IPS-11a (cell line): ENCODE measurements around the gene NEDD4L.

Experiments
- H3K4me3 ChIP-seq: one replicate; pipeline ENCODE4 v1.5.1; 2013; ENCODE audit warnings: low read depth, low read length, control low read depth

Gene NEDD4L

DNA sequence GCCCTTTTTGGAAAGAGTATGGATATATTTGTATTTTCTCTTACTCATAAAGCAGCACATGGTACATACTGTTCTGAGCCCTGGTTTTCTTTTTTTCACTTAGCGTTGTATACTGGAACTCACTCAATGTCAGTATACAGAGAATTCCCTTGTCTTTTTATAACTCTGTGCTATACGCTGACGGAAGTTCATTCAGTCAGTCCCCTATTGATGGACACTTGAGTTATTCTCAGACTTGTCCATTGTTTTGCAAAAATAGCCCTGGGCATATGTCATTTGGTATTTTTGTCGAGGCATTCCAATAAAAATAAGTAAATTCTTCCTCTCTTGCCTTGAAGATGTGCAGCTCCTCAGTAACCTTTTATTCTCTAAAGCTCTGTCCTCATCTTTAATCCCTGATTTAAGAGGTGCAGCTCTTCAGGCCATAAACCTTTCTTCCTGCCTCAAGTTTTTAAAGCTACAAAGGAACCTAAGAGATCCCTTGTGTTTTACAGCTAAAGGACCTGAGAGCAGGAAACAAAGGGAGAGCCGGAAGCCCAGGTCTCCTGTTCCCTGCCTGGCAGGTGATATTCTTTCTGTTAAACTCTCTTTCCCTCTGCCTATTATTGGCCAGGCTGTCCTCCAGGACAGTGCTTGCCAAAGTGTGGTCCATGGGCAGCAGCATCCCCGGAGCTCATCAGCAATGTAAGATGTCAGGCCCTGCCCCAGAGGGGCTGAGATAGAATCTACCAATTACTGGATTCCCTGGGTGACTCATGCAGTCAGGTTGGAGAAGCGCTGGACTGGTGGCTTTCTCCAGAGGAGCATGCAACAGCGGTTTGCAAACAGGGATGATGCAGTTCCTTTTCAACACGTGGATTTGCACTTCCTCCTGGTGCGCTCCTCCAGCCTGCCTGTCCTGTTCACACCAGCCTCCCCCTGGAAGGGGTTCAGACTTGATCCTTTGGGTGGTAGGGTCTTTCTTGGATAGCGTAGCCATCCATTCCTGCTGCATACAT lies 158.0 kb downstream of the NEDD4L start:
- no peak overlapping the region for H3K4me3 ChIP-seq

DNA sequence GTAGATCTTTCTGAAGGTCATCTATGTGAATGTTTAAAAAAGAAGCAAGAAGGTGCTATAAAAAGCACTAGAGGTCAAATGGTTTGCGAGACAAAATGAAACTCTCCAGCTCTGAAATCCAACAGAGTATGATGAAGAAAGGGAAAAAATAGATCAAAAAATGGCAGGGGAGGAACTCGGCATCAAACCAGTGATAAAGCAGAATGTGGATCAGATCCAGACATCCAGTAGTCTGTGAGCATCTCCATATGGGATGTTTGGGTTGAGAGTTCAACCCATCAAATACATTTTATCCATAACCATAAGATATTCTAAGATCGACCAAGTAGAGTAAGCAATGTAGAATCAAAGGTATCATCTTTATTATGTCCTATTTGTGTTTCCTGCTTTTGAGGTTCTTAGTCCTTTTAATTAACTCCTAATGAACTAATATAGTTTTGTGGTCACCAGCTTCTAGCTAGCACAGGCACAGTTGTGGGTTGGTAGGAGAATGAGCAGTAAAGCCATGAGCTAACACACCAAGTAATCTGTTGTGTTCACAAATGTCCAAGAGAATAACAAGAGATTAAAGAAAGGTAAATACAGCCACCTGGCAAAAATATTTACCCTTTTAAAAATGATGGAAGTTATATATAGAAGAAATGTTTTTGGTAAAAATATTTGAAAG lies 160.9 kb downstream of the NEDD4L start:
- H3K4me3 ChIP-seq: no peak overlapping the region

GRCh38 chr18:58205443-58206160 lies 161.6 kb downstream of the NEDD4L start:
- no peak overlapping the region for H3K4me3 ChIP-seq

- H3K4me3 ChIP-seq: no peak overlapping the region
Observed at GRCh38 chr18:58207520-58208152, 163.6 kb downstream of the NEDD4L start.

GRCh38 chr18:58208207-58208932 lies 164.3 kb downstream of the NEDD4L start:
- H3K4me3 ChIP-seq: no peak overlapping the region

GRCh38 chr18:58209326-58209725 lies 165.3 kb downstream of the NEDD4L start:
- H3K4me3 ChIP-seq: no peak overlapping the region

DNA sequence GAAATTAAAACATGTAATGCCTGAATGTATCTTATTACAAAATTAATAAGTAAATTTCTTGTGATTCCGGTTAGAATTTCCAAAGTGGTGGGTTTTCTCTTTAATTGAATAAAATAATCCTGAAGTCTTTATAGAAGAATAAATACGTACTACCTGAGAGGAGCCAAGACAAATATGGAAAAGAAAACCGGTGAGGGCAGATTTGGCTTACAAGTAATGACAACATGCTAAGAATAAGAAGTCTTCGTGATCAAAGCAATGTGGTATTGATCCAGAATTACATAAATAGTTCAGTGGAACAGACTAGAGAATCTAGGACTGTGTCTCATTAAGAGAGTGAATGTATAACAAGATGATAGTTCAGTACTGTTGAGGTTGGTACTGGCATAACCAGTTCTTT lies 167.5 kb downstream of the NEDD4L start:
- no peak overlapping the region for H3K4me3 ChIP-seq

GRCh38 chr18:58212274-58212673 lies 168.2 kb downstream of the NEDD4L start:
- H3K4me3 ChIP-seq: no peak overlapping the region

DNA sequence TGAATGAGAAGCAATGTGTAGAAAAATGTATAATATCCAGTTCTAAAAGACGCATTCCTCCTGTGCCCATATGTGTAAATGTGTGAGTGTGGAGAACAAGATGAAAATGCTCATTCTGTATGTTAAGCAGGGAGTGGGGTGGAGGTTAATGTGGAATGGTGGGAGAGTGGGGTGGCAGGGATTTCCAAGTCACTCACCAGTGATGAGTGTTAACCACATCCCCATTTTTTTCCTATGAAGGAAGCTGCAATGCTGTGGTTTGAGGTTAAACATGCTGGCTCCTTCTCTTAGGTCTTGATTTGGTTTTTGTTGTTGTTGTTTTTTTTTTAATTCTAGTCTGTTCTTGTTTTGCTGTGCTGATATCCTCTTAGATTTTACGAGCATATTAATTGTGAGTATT lies 169.4 kb downstream of the NEDD4L start:
- no peak overlapping the region for H3K4me3 ChIP-seq

DNA sequence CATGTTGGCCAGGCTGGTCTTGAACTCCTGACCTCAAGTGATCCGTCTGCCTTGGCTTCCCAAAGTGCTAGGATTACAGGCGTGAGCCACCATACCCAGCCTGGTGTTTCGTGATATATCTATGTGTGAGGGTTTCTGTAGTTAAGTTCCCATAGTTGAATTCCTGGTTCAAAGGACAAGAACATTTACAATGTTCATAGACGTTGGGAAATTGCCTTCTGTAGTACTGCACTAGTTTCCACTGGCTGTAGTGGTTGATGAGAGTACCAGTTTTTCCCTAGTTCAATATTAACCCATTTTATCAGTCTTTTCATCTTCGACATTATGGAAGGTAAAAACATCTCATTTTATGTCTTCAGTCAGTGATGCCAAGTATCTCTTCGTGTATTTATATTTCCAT lies 171.0 kb downstream of the NEDD4L start:
- H3K4me3 ChIP-seq: no peak overlapping the region

GRCh38 chr18:58216071-58216481 lies 172.1 kb downstream of the NEDD4L start:
- H3K4me3 ChIP-seq: no peak overlapping the region

DNA sequence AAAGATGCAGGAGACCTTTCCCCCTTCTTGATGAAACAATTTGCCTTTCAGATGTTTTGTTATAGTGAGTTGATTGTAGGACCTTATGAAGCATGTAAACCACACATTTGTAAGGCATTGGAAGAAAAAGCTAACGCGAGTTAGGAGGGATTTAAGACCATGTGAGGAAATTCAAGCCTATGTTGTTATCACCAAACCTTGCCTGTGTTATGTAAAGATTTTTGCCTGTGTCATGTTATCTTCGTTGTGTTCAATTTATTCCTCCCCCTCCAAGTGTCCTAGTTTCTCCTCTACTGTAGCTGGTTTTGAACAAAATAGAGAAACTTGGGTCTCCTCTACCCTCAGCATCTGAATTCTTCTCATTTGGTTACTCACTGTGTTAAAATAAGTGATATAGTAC lies 173.0 kb downstream of the NEDD4L start:
- H3K4me3 ChIP-seq: no peak overlapping the region

DNA sequence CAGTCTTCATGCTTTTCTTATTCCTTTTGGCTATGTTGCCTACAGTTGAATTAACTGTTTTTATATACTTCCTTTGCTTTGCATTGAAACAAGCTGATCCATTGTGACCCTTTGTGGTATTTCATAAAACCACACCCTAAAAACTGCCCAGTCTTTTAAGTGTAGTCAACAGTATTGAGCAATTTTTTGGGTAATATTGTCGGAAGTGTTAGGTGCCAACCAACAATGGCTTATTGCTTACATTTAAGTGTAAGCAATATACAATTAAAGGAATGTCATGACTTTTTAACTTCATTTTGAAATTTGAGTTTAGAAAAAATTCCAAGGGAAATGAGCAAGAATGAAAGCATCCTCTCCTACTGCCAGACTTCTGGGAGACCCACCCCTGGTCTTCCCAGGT lies 174.1 kb downstream of the NEDD4L start:
- no peak overlapping the region for H3K4me3 ChIP-seq

DNA sequence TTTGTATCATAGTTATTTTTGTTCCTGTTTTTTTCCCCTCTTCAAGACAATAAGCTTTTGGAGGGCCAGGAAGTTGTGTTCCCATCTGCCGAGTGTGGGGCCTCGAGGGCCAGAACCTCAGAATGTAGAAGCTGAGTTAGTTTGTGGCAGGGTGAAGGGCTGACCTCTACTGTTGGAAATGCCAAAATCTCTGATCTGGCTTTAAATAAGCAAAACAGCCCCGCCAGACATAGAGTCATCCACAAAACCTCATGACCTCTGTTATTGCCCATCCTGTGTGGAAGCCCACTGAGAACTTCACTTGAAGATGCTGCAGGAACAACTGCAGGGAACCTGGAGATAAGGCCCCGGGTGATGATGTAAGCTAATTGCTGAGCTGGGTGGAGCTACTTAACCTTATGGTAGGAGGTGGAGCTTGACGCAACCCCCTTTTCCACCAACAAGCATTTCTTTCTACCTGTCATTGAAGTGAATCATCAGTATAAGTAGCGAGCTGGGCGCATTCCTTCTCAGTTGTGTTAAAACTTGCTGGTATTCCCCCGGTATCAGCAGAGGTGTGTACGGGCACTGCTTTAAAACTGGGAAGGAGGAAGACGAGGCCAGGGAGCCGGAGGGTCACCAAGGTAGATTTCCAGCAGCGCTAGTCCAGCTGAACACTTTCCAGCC lies 177.2 kb downstream of the NEDD4L start:
- H3K4me3 ChIP-seq: no peak overlapping the region

GRCh38 chr18:58222432-58223125 lies 178.6 kb downstream of the NEDD4L start:
- H3K4me3 ChIP-seq: no peak overlapping the region

- H3K4me3 ChIP-seq: no peak overlapping the region
Observed at GRCh38 chr18:58223717-58224424, 179.8 kb downstream of the NEDD4L start.

- H3K4me3 ChIP-seq: no peak overlapping the region
Observed at GRCh38 chr18:58224425-58224750, 180.4 kb downstream of the NEDD4L start.

DNA sequence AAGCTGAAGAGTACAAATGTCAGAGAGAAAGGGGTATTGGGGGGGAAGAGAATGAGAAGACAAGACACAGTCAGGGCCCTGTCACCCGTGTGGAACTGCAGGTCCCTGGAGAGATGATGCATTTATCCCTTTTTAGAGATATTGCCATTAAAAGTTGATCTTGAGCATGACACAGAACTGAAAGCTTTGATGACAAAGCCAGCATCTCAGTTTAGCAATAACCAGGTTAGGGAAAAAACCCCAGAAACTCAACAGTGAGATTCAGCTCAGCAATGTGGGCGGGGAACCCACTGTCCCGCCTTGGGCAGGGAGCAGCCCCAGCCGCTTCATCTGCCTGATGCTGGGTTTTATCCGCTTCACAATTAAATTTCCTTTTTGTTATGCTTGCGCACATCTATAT lies 181.1 kb downstream of the NEDD4L start:
- no peak overlapping the region for H3K4me3 ChIP-seq

GRCh38 chr18:58226429-58226828 lies 182.4 kb downstream of the NEDD4L start:
- no peak overlapping the region for H3K4me3 ChIP-seq
